H1 (cell line): ENCODE data around the gene NXPE1. TPM values are rescaled to one million over a fixed set of nuclear protein-coding genes. Genes with fewer than 3 reads are reported as not detected.
A peak's percentile ranks its signal among the peaks of the same experiment; 100 is the strongest.

Experiments used
- CTCF ChIA-PET: fragments of 300-600 bp; sonication (Branson Sonifier 250); formaldehyde crosslinking; loops from one replicate; lab custom pipeline; 2021; ENCODE audit not compliant: partially characterized antibody; lab: Charles Lee
- POLR2A ChIA-PET: fragments of 300-600 bp; sonication (Branson Sonifier 250); formaldehyde crosslinking; loops from one replicate; lab custom pipeline; 2021; ENCODE audit warnings: inconsistent platforms; ENCODE audit not compliant: partially characterized antibody; lab: Charles Lee
- DNase-seq, 2 experiments: peaks; one replicate each; pipeline versions ENCODE4 v3.0.0 to v3.0.0-alpha.2; 2010 to 2022; ENCODE audit warnings: low spot score in 2 of 2, low read depth in 1 of 2, mixed read lengths in 1 of 2
- FAIRE-seq: peaks from 2 replicates; lab custom pipeline; 2011; peaks lifted over from hg19 to GRCh38; lab: Jason Lieb, UNC
- H2AFZ ChIP-seq: 2 replicates; pipeline ENCODE4 v1.8.1; 2012; ENCODE audit warnings: low read length, inconsistent platforms
- H2AK5ac ChIP-seq: 2 replicates; pipeline ENCODE4 v1.6.1; 2013; ENCODE audit warnings: low read depth, low read length
- H2BK120ac ChIP-seq: replicated peaks from 2 replicates; pipeline ENCODE3; 2013; ENCODE audit warnings: low read depth, low read length, inconsistent platforms
- H2BK12ac ChIP-seq: 2 replicates; pipeline ENCODE4 v1.6.1; 2013; ENCODE audit warnings: low read depth, low read length
- H2BK15ac ChIP-seq: 2 replicates; pipeline ENCODE4 v1.6.1; 2013; ENCODE audit warnings: low read length
- H2BK20ac ChIP-seq: 2 replicates; pipeline ENCODE4 v1.6.1; 2013; ENCODE audit warnings: low read length
- H2BK5ac ChIP-seq: 2 replicates; pipeline ENCODE4 v1.6.1; 2013; ENCODE audit warnings: low read depth, low read length
- H3K14ac ChIP-seq: 2 replicates; pipeline ENCODE4 v1.6.1; 2013; ENCODE audit warnings: inconsistent platforms; ENCODE audit not compliant: insufficient read length
- H3K18ac ChIP-seq: 2 replicates; pipeline ENCODE4 v1.6.1; 2013; ENCODE audit warnings: low read length; ENCODE audit errors: extremely low read depth
- H3K23ac ChIP-seq: 2 replicates; pipeline ENCODE4 v1.6.1; 2013; ENCODE audit warnings: inconsistent platforms; ENCODE audit not compliant: insufficient read length
- H3K23me2 ChIP-seq: 2 replicates; pipeline ENCODE4 v1.6.1; 2013; ENCODE audit warnings: low read depth, low read length
- H3K27ac ChIP-seq: 2 replicates; pipeline ENCODE4 v1.6.1; 2011; ENCODE audit warnings: low read depth, low read length, inconsistent platforms
- H3K27me3 ChIP-seq, 4 experiments: replicated peaks in 1 of 4; 1 replicate in 1 of 4; 2 replicates in 3 of 4; pipeline versions ENCODE4 v1.6.1 to v1.8.1; 2011 to 2013; ENCODE audit warnings: low read length in 3 of 4, mild to moderate bottlenecking in 3 of 4, inconsistent platforms in 2 of 4, mixed read lengths in 2 of 4, moderate library complexity in 1 of 4; ENCODE audit not compliant: control insufficient read depth in 3 of 4, insufficient read depth in 3 of 4; ENCODE audit errors: extremely low read depth in 1 of 4
- H3K36me3 ChIP-seq, 4 experiments: 2 replicates each; pipeline versions ENCODE4 v1.6.1 to v1.8.1; 2011 to 2013; ENCODE audit warnings: mild to moderate bottlenecking in 4 of 4, low read length in 3 of 4, moderate library complexity in 2 of 4, control low read depth in 1 of 4, inconsistent platforms in 1 of 4; ENCODE audit not compliant: insufficient read depth in 4 of 4, control insufficient read depth in 2 of 4
- H3K4ac ChIP-seq: replicated peaks from 2 replicates; pipeline ENCODE3; 2013; ENCODE audit warnings: low read length, low read depth, mixed read lengths, inconsistent platforms; ENCODE audit not compliant: insufficient read length
- H3K4me1 ChIP-seq, 4 experiments: replicated peaks in 1 of 4; 1 replicate in 1 of 4; 2 replicates in 3 of 4; pipeline versions ENCODE4 v1.6.1 to v1.8.1; 2011 to 2013; ENCODE audit warnings: low read length in 3 of 4, inconsistent platforms in 2 of 4, mixed read lengths in 1 of 4; ENCODE audit not compliant: insufficient read depth in 4 of 4, control insufficient read depth in 3 of 4
- H3K4me2 ChIP-seq, 2 experiments: 2 replicates each; pipeline versions ENCODE4 v1.6.1 to v1.8.1; 2011 to 2013; ENCODE audit warnings: low read depth in 2 of 2, low read length in 2 of 2, control low read depth in 1 of 2, inconsistent platforms in 1 of 2, mild to moderate bottlenecking in 1 of 2; ENCODE audit not compliant: insufficient read depth in 1 of 2
- H3K4me3 ChIP-seq, 4 experiments: fragments of 200-600, 300-600 bp in 1 of 4; sonication (generic), shearing (Covaris generic), sonication (Bioruptor Twin) in 1 of 4; 2 replicates each; pipeline versions ENCODE4 v1.5.1 to v1.8.1; 2011 to 2016; ENCODE audit warnings: low read length in 4 of 4, low read depth in 3 of 4, control low read depth in 2 of 4, inconsistent platforms in 2 of 4, mild to moderate bottlenecking in 2 of 4, mixed read lengths in 1 of 4, moderate library complexity in 1 of 4; ENCODE audit not compliant: insufficient read depth in 2 of 4; ENCODE audit errors: extremely low read depth in 1 of 4
- H3K56ac ChIP-seq: replicated peaks from 2 replicates; pipeline ENCODE3; 2013; ENCODE audit warnings: low read depth, mild to moderate bottlenecking, mixed read lengths, low read length, inconsistent platforms; ENCODE audit not compliant: insufficient read length
- H3K79me1 ChIP-seq: 2 replicates; pipeline ENCODE4 v1.6.1; 2013; ENCODE audit warnings: low read depth, low read length, control low read depth
- H3K79me2 ChIP-seq, 2 experiments: 2 replicates each; pipeline versions ENCODE4 v1.6.1 to v1.8.1; 2012 to 2013; ENCODE audit warnings: low read length in 2 of 2, mild to moderate bottlenecking in 2 of 2, inconsistent platforms in 1 of 2; ENCODE audit not compliant: insufficient read depth in 2 of 2, control insufficient read depth in 1 of 2
- H3K9ac ChIP-seq, 4 experiments: replicated peaks in 1 of 4; 1 replicate in 1 of 4; 2 replicates in 3 of 4; pipeline versions ENCODE4 v1.6.1 to v1.8.1; 2011 to 2013; ENCODE audit warnings: low read depth in 3 of 4, low read length in 3 of 4, control low read depth in 2 of 4, mild to moderate bottlenecking in 2 of 4, moderate library complexity in 2 of 4, inconsistent platforms in 1 of 4; ENCODE audit errors: extremely low read depth in 1 of 4
- H3K9me3 ChIP-seq, 2 experiments: 2 replicates each; pipeline versions ENCODE4 v1.6.1 to v1.8.1; 2012 to 2013; ENCODE audit warnings: mild to moderate bottlenecking in 2 of 2, moderate library complexity in 2 of 2, control low read depth in 1 of 2, inconsistent platforms in 1 of 2, low read depth in 1 of 2, low read length in 1 of 2, mixed read lengths in 1 of 2; ENCODE audit not compliant: insufficient read depth in 2 of 2
- H4K20me1 ChIP-seq, 2 experiments: replicated peaks in 1 of 2; 2 replicates each; pipeline versions ENCODE3 to v1.8.1; 2011 to 2013; ENCODE audit warnings: inconsistent platforms in 2 of 2, low read length in 2 of 2, mild to moderate bottlenecking in 1 of 2; ENCODE audit not compliant: insufficient read depth in 2 of 2, control insufficient read depth in 1 of 2
- H4K5ac ChIP-seq: 2 replicates; pipeline ENCODE4 v1.6.1; 2013; ENCODE audit warnings: low read length, low read depth, mixed read lengths, inconsistent platforms; ENCODE audit not compliant: insufficient read length
- H4K8ac ChIP-seq: 2 replicates; pipeline ENCODE4 v1.8.0; 2013; ENCODE audit warnings: mild to moderate bottlenecking, moderate library complexity, low read length, inconsistent platforms; ENCODE audit not compliant: insufficient read depth; ENCODE audit errors: extremely low read depth
- H4K91ac ChIP-seq: replicated peaks from 2 replicates; pipeline ENCODE3; 2013; ENCODE audit warnings: low read length, mixed read lengths, inconsistent platforms; ENCODE audit not compliant: insufficient read length
- CBX5 ChIP-seq: fragments of 300-800, 300-1000 bp; sonication (generic); IDR thresholded peaks from 2 replicates; pipeline ENCODE4 v1.7.1; 2016; ENCODE audit warnings: antibody characterized with exemption, low read length, low read depth
- EGR1 ChIP-seq: IDR thresholded peaks from 2 replicates; pipeline ENCODE4 v1.6.1; 2011; ENCODE audit warnings: low read depth, low read length, borderline replicate concordance
- EZH2 ChIP-seq: fragments of 200-600 bp; sonication (generic); IDR thresholded peaks from 2 replicates; pipeline ENCODE4 v1.7.1; 2012; ENCODE audit warnings: low read depth, mild to moderate bottlenecking, moderate library complexity, low read length, inconsistent platforms; ENCODE audit not compliant: severe bottlenecking
- JUND ChIP-seq: IDR thresholded peaks from 2 replicates; pipeline ENCODE4 v1.6.1; 2011; ENCODE audit warnings: mild to moderate bottlenecking, improper control_type of control experiment, low read length
- MAFK ChIP-seq: IDR thresholded peaks from 2 replicates; pipeline ENCODE4 v1.6.1; 2012; ENCODE audit warnings: low read depth, mild to moderate bottlenecking, improper control_type of control experiment, low read length
- NANOG ChIP-seq: IDR thresholded peaks from 2 replicates; pipeline ENCODE4 v1.6.1; 2011; ENCODE audit warnings: low read length, low read depth, mild to moderate bottlenecking, inconsistent platforms; ENCODE audit not compliant: insufficient read depth, poor library complexity, severe bottlenecking
- PHF8 ChIP-seq: fragments of 200-600 bp; sonication (generic); conservative IDR thresholded peaks from 2 replicates; pipeline ENCODE4 v1.7.1; 2012; ENCODE audit warnings: low read depth, mild to moderate bottlenecking, inconsistent platforms, low read length, moderate library complexity
- RAD21 ChIP-seq, 2 experiments: IDR thresholded peaks in 1 of 2; conservative IDR thresholded peaks in 1 of 2; 2 replicates each; pipeline ENCODE4 v1.6.1; 2011; ENCODE audit warnings: low read depth in 2 of 2, low read length in 2 of 2, improper control_type of control experiment in 1 of 2, inconsistent platforms in 1 of 2, mild to moderate bottlenecking in 1 of 2, moderate library complexity in 1 of 2
- RNF2 ChIP-seq: fragments of 200-900, 300-1000 bp; sonication (generic); IDR thresholded peaks from 2 replicates; pipeline ENCODE4 v1.7.1; 2016; ENCODE audit warnings: borderline replicate concordance, low read depth, mild to moderate bottlenecking, antibody characterized with exemption, low read length; ENCODE audit not compliant: poor library complexity, severe bottlenecking; ENCODE audit errors: missing control alignments
- RXRA ChIP-seq: IDR thresholded peaks from 2 replicates; pipeline ENCODE4 v1.6.1; 2011; ENCODE audit warnings: low read depth, mild to moderate bottlenecking, low read length, moderate library complexity; ENCODE audit not compliant: insufficient read depth
- SP4 ChIP-seq: IDR thresholded peaks from 2 replicates; pipeline ENCODE4 v1.6.1; 2012; ENCODE audit warnings: low read length, inconsistent platforms
- TAF1 ChIP-seq: IDR thresholded peaks from 2 replicates; pipeline ENCODE4 v1.6.1; 2011; ENCODE audit warnings: mild to moderate bottlenecking, low read depth, low read length
- YY1 ChIP-seq: IDR thresholded peaks from 2 replicates; pipeline ENCODE4 v1.6.1; 2011; ENCODE audit warnings: low read depth, mild to moderate bottlenecking, low read length
- ZNF274 ChIP-seq: IDR thresholded peaks from 2 replicates; pipeline ENCODE4 v1.7.0; 2012; ENCODE audit warnings: low read length, borderline replicate concordance; ENCODE audit errors: extremely low read depth
- WGBS, 2 experiments: shearing (Covaris generic) in 1 of 2; methylation state at CpG; one replicate each; pipeline versions ENCODE4 v1.1.6 to v1.1.7; 2013 to 2015; ENCODE audit warnings: low lambda C conversion rate in 2 of 2, mixed read lengths in 2 of 2, inconsistent platforms in 1 of 2, low coverage in 1 of 2, missing lambda C conversion rate in 1 of 2; ENCODE audit not compliant: insufficient replicate concordance in 2 of 2, insufficient coverage in 1 of 2, insufficient read length in 1 of 2; ENCODE audit errors: extremely low coverage in 1 of 2, missing lambda C conversion rate in 1 of 2; 5-methylcytosine and 5-hydroxymethylcytosine counted together
- polyA plus RNA-seq, 7 experiments: library from polyadenylated mRNA; depleted of rRNA in 3 of 7; stranded (reverse) in 5 of 7; unstranded in 2 of 7; fragments of >200 nt in 5 of 7; fragments of 200-250 nt in 2 of 7; gene quantifications; 1 replicate in 5 of 7; 2 replicates in 1 of 7; 4 replicates in 1 of 7; pipeline versions ENCODE4 v1.2.1 to v1.2.3, GENCODE V29; 2011 to 2013; ENCODE audit warnings: missing spikeins in 2 of 7, mixed read lengths in 2 of 7
- total RNA-seq: library from RNA; stranded (reverse); fragmentation: NEBNext Ultra II Directional; extraction: Animal tissue kit (Norgen Biotek cat#: 25700); gene quantifications from 2 replicates; pipeline ENCODE4 v1.2.1, GENCODE V29; 2021

The NXPE1 gene
- total and polyA plus RNA-seq, 2 of the 8 experiments (the other 6 are each of a cell fraction or from before 2014, with no cell fraction given) = not detected

DNA sequence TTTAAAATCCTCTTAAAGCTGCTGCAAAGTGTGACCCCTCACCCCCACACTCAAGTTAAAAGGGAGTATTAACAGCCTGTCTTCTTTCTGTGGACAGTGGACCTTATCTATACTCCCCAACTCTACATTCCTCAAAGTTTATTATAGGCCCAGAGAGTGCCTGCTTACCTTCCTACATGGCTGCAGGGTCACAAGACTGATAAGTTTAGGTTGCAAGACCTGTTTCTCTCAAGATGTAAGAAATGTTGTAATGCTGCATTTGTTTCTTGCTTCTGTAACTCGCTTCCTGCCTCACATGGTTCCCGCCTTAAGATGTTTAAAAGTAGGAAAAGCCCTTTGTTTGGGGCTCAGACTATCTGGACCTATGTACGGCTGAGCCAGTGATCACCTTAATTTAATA, 10.1 kb upstream of the NXPE1 start:
- peak overlapping the region; percentile 36; the same call in 1 of the 2 replicates for H2AFZ ChIP-seq
- H3K27ac ChIP-seq = no peak overlapping the region
- no peak overlapping the region for H2BK15ac ChIP-seq
- H3K36me3 ChIP-seq = no peaks in the 10 kb centered on the region
- ChIA-PET CTCF (no interaction called here), POLR2A (interaction anchor here (1.2 kb wide), 1 partner anchor 20 kb away, joined by 3 read pairs; no protein-coding TSS in a partner anchor)
- no peaks in the 10 kb centered on the region for H3K23me2 ChIP-seq
- no peak overlapping the region for H3K4ac ChIP-seq
- H2BK20ac ChIP-seq = 0 out of 2 replicates have a peak overlapping the region, but pooled peaks have one; percentile 55
- no peak for DNase-seq
- no peak overlapping the region for H2BK12ac ChIP-seq
- no peak overlapping the region for H4K5ac ChIP-seq
- no peak overlapping the region for H3K9ac ChIP-seq
- no peak overlapping the region for H4K8ac ChIP-seq
- no peaks in the 10 kb centered on the region for H4K20me1 ChIP-seq
- H3K4me1 ChIP-seq = peaks cover 3 to 9% (median 5%) of the 10 kb centered on the region in 4 experiments; a peak in 4 of 7 replicates
- H2AK5ac ChIP-seq = no peak overlapping the region
- H3K4me3 ChIP-seq = no peak overlapping the region
- H4K91ac ChIP-seq = no peak overlapping the region
- H3K23ac ChIP-seq = no peak overlapping the region
- H2BK120ac ChIP-seq = no peak overlapping the region
- H3K56ac ChIP-seq = no peak overlapping the region
- no peak overlapping the region for H3K18ac ChIP-seq
- no peak overlapping the region for H2BK5ac ChIP-seq
- no peaks in the 10 kb centered on the region for H3K79me1 ChIP-seq
- H3K79me2 ChIP-seq = no peaks in the 10 kb centered on the region
- FAIRE-seq = no peak
- H3K4me2 ChIP-seq = no peak overlapping the region
- 93% methylated on average over 3 of the region's 3 CpGs; no CpG with 5 or more reads in 1 of the 2 experiments for WGBS, 2 experiments
- no peak overlapping the region for H3K14ac ChIP-seq
- no peaks in the 10 kb centered on the region; a peak in 2 of 4 replicates for H3K9me3 ChIP-seq
- H3K27me3 ChIP-seq = no peaks in the 10 kb centered on the region
- TF ChIP-seq EGR1 (no peak), SP4 (no peak), ZNF274 (no peak), RXRA (no peak), PHF8 (no peak), EZH2 (no peak), JUND (no peak), RAD21 (IDR thresholded peaks at IDR 0.05 in 1 of 2, conservative IDR thresholded peaks at IDR 0.05 in 1 of 2; ENCODE audit: low read depth in 2 of 2, low read length in 2 of 2) (no peak), RNF2 (no peak), CBX5 (no peak), YY1 (no peak), MAFK (no peak), NANOG (no peak), TAF1 (no peak)
